ENCODE results near the gene DYNLRB2.
A peak's percentile ranks its signal among the peaks of the same experiment; 100 is the strongest.

The DYNLRB2 gene

GRCh38 chr16:80564394-80564793, 23.6 kb downstream of the DYNLRB2 start:
- TF ChIP-seq PAX5 (IDR thresholded peaks at IDR 0.05; ENCODE audit: insufficient read depth, low read length, severe bottlenecking) (no peak), TAF1 (IDR thresholded peaks at IDR 0.05; ENCODE audit: low read depth, low read length) (no peak), POLR2AphosphoS5 (IDR thresholded peaks at IDR 0.05; ENCODE audit: low read depth, low read length) (no peak), POU2F2 (IDR thresholded peaks at IDR 0.05; ENCODE audit: low read depth, low read length) (no peak), POLR2A (IDR thresholded peaks at IDR 0.05; ENCODE audit: low read depth, low read length) (no peak), SPI1 (IDR thresholded peaks at IDR 0.05; ENCODE audit: low read depth, low read length) (no peak)
- FAIRE-seq (no peak), DNase-seq (ENCODE audit: insufficient read length, low spot score) (no peak)

GRCh38 chr16:80569440-80570105, 28.8 kb downstream of the DYNLRB2 start:
- DNase-seq (ENCODE audit: insufficient read length, low spot score) (peak; percentile 60), FAIRE-seq (peak; percentile 79)
- no peak for TF ChIP-seq PAX5 (IDR thresholded peaks at IDR 0.05; ENCODE audit: insufficient read depth, low read length, severe bottlenecking)
- TF ChIP-seq POLR2A (IDR thresholded peaks at IDR 0.05; ENCODE audit: low read depth, low read length), result peak; percentile 22; the same call in 1 of the 2 replicates
- no peak for TF ChIP-seq TAF1 (IDR thresholded peaks at IDR 0.05; ENCODE audit: low read depth, low read length)

DNA sequence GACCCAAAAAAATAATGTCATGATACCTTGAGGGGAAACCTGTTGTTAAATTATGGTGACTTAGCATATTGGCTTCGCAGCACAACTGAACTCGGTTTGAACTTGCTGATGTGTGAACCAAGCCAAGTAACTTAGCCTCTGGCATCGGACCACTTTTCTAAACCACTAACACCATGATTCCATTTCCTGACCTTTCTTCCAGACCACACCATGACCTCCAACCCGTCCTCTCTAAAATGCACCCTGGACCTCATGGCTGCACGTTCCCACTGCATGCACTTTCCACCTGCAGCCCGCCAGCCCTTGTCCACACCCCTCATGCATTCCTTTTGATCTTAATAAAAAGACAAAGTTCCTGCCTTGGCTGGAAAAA, 29.3 kb downstream of the DYNLRB2 start:
- DNase-seq (ENCODE audit: insufficient read length, low spot score) (no peak), FAIRE-seq (no peak)
- TF ChIP-seq TAF1 (IDR thresholded peaks at IDR 0.05; ENCODE audit: low read depth, low read length) (no peak), POLR2AphosphoS5 (IDR thresholded peaks at IDR 0.05; ENCODE audit: low read depth, low read length) (no peak), SPI1 (IDR thresholded peaks at IDR 0.05; ENCODE audit: low read depth, low read length) (no peak), PAX5 (IDR thresholded peaks at IDR 0.05; ENCODE audit: insufficient read depth, low read length, severe bottlenecking) (no peak), POLR2A (IDR thresholded peaks at IDR 0.05; ENCODE audit: low read depth, low read length) (no peak), POU2F2 (IDR thresholded peaks at IDR 0.05; ENCODE audit: low read depth, low read length) (no peak)

DNA sequence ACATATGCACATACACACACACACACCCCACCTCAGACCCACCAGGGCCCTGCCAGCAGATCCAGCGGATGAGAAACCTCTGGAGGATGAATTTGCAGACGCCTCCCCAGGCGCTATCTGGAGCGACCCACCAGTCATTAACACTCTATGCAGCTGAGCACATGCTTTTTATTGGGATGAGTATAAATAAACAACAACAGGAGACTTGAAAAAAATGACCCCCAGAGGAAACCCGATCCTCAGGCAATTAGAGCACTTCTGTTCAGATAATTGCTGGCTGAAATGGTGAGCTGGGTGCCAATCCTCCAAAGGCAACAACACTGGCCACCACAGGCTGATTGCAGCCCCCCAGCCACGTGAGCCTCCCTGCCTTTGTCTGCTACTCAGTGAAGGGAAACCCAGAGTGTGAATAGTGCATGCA, 32.9 kb downstream of the DYNLRB2 start:
- FAIRE-seq, result no peak
- TF ChIP-seq SPI1 (IDR thresholded peaks at IDR 0.05; ENCODE audit: low read depth, low read length), result no peak
- TF ChIP-seq PAX5 (IDR thresholded peaks at IDR 0.05; ENCODE audit: insufficient read depth, low read length, severe bottlenecking), result no peak
- TF ChIP-seq POLR2AphosphoS5 (IDR thresholded peaks at IDR 0.05; ENCODE audit: low read depth, low read length), result no peak
- TF ChIP-seq TAF1 (IDR thresholded peaks at IDR 0.05; ENCODE audit: low read depth, low read length), result no peak
- no peak for TF ChIP-seq POLR2A (IDR thresholded peaks at IDR 0.05; ENCODE audit: low read depth, low read length)
- TF ChIP-seq POU2F2 (IDR thresholded peaks at IDR 0.05; ENCODE audit: low read depth, low read length), result no peak
- DNase-seq (ENCODE audit: insufficient read length, low spot score), result no peak

- no peak for TF ChIP-seq SPI1 (IDR thresholded peaks at IDR 0.05; ENCODE audit: low read depth, low read length)
- TF ChIP-seq PAX5 (IDR thresholded peaks at IDR 0.05; ENCODE audit: insufficient read depth, low read length, severe bottlenecking), result no peak
- no peak for TF ChIP-seq POLR2A (IDR thresholded peaks at IDR 0.05; ENCODE audit: low read depth, low read length)
- TF ChIP-seq POLR2AphosphoS5 (IDR thresholded peaks at IDR 0.05; ENCODE audit: low read depth, low read length), result no peak
- no peak for TF ChIP-seq POU2F2 (IDR thresholded peaks at IDR 0.05; ENCODE audit: low read depth, low read length)
- no peak for TF ChIP-seq TAF1 (IDR thresholded peaks at IDR 0.05; ENCODE audit: low read depth, low read length)
- FAIRE-seq (peak; percentile 81), DNase-seq (ENCODE audit: insufficient read length, low spot score) (no peak)
These were observed 35.6 kb downstream of the DYNLRB2 start for GRCh38 chr16:80576343-80576912.

DNA sequence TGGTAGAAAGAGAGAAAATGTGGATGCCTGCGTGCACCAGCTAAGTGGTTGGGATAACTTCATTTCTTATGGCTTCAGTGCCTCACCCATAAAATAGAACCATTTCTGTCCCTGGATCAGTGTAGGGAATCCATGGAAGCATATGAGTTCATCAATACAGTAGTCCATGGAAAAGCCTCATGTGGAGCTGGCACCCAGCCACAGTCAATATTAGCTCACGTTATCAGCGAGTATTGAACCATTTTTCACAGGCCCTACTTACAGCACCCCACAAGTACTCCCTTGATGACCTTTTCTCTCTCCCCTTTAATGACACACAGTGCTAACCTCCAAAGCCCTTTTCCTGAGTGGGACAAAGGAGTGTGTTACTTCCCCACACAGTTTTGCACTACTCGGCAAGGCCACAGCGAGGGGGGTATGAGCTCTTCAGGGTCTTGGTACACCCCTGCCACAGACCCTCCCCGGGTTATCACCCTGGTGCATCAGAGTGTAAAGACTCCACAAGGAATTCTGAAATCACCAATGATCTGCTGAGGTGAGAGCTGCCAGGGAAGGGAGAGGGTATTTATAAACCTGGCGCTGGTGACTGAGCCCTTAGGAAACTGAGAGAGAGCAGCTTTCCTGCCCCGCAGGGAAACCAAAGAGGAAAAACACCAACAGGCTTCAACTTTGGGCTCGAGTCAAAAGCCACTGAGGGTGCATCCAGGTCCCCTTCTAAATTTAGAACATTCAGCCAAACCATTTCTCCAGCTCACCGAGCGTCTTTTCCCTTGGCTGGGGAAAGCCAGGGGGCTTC, 36.9 kb downstream of the DYNLRB2 start:
- TF ChIP-seq TAF1 (IDR thresholded peaks at IDR 0.05; ENCODE audit: low read depth, low read length) (no peak), PAX5 (IDR thresholded peaks at IDR 0.05; ENCODE audit: insufficient read depth, low read length, severe bottlenecking) (no peak), SPI1 (IDR thresholded peaks at IDR 0.05; ENCODE audit: low read depth, low read length) (no peak), POLR2A (IDR thresholded peaks at IDR 0.05; ENCODE audit: low read depth, low read length) (no peak), POU2F2 (IDR thresholded peaks at IDR 0.05; ENCODE audit: low read depth, low read length) (no peak), POLR2AphosphoS5 (IDR thresholded peaks at IDR 0.05; ENCODE audit: low read depth, low read length) (no peak)
- DNase-seq (ENCODE audit: insufficient read length, low spot score) (no peak), FAIRE-seq (no peak)

DNA sequence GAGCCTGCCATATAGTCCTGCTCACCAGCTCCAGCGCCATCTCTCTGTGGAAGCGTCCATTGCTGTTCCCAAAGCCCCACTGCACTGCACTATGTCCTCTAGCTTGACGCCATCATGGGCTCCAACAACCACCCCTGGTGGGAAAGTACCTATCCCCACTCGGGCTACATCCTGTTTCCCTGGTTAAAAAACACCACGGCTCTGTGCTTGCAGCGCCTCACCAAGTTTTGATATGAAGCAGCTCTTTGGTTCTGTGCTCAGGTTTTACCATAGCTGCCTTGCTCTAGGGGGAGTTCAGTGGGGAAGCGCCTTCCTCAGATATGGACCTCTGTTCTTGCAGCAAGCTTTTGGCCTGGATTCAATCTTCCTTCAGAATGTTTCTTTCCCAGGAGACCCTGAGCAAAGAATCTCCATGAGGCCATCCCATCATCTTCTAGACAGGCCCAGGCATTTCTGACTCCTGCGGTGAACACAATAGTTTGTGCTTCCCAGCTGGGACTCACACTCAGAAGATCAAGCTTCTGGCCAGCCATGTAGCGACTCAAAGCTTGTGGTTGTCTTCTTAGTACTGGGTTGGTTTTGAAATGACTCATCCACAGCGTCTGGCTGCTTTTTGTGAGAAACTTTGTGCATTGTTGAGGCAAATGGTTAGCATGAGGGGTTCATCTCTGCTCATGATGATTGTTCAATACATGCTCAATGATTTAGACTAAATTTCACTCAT, 39.5 kb downstream of the DYNLRB2 start:
- DNase-seq (ENCODE audit: insufficient read length, low spot score) (peak; percentile 43), FAIRE-seq (peak; percentile 97)
- TF ChIP-seq PAX5 (IDR thresholded peaks at IDR 0.05; ENCODE audit: insufficient read depth, low read length, severe bottlenecking) (no peak), POLR2AphosphoS5 (IDR thresholded peaks at IDR 0.05; ENCODE audit: low read depth, low read length) (no peak), POU2F2 (IDR thresholded peaks at IDR 0.05; ENCODE audit: low read depth, low read length) (0 out of 2 replicates have a peak, but pooled peaks have one; percentile 18), POLR2A (IDR thresholded peaks at IDR 0.05; ENCODE audit: low read depth, low read length) (0 out of 2 replicates have a peak, but pooled peaks have one; percentile 39), TAF1 (IDR thresholded peaks at IDR 0.05; ENCODE audit: low read depth, low read length) (peak; percentile 21; the same call in 1 of the 2 replicates), SPI1 (IDR thresholded peaks at IDR 0.05; ENCODE audit: low read depth, low read length) (peak; percentile 46)

- DNase-seq (ENCODE audit: insufficient read length, low spot score) (no peak), FAIRE-seq (no peak)
- TF ChIP-seq SPI1 (IDR thresholded peaks at IDR 0.05; ENCODE audit: low read depth, low read length), result no peak
- TF ChIP-seq POLR2AphosphoS5 (IDR thresholded peaks at IDR 0.05; ENCODE audit: low read depth, low read length), result no peak
- no peak for TF ChIP-seq POLR2A (IDR thresholded peaks at IDR 0.05; ENCODE audit: low read depth, low read length)
- no peak for TF ChIP-seq POU2F2 (IDR thresholded peaks at IDR 0.05; ENCODE audit: low read depth, low read length)
- TF ChIP-seq PAX5 (IDR thresholded peaks at IDR 0.05; ENCODE audit: insufficient read depth, low read length, severe bottlenecking), result no peak
- TF ChIP-seq TAF1 (IDR thresholded peaks at IDR 0.05; ENCODE audit: low read depth, low read length), result no peak
These were observed 42.7 kb downstream of the DYNLRB2 start for GRCh38 chr16:80583466-80583865.
